Nephron progenitor cell (in vitro differentiated cells): ENCODE measurements around the gene CCDC154.

ENCODE experiments used
- DNase-seq: peaks from one replicate; pipeline ENCODE4 v3.0.0; 2021
- H3K27ac Mint-ChIP-seq: 2 replicates; pipeline ENCODE4 v1.8.0; 2021; ENCODE audit warnings: mild to moderate bottlenecking, moderate library complexity, mixed read lengths
- H3K27me3 Mint-ChIP-seq: 2 replicates; pipeline ENCODE4 v1.8.0; 2021; ENCODE audit warnings: mild to moderate bottlenecking, low read depth, mixed read lengths; ENCODE audit not compliant: poor library complexity
- H3K36me3 Mint-ChIP-seq: 2 replicates; pipeline ENCODE4 v1.8.0; 2021; ENCODE audit warnings: low read depth, mixed read lengths
- H3K4me1 Mint-ChIP-seq: 2 replicates; pipeline ENCODE4 v1.8.0; 2021; ENCODE audit warnings: mixed read lengths
- H3K4me3 Mint-ChIP-seq: 2 replicates; pipeline ENCODE4 v1.8.0; 2021; ENCODE audit warnings: mild to moderate bottlenecking, moderate library complexity, mixed read lengths
- H3K9me3 Mint-ChIP-seq: 2 replicates; pipeline ENCODE4 v1.8.0; 2021; ENCODE audit warnings: mild to moderate bottlenecking, moderate library complexity, mixed read lengths
- CTCF ChIP-seq: fragments of 200-600 bp; sonication (generic); IDR thresholded peaks from 2 replicates; pipeline ENCODE4 v1.5.0; 2021; ENCODE audit warnings: antibody characterized with exemption

Gene CCDC154

DNA sequence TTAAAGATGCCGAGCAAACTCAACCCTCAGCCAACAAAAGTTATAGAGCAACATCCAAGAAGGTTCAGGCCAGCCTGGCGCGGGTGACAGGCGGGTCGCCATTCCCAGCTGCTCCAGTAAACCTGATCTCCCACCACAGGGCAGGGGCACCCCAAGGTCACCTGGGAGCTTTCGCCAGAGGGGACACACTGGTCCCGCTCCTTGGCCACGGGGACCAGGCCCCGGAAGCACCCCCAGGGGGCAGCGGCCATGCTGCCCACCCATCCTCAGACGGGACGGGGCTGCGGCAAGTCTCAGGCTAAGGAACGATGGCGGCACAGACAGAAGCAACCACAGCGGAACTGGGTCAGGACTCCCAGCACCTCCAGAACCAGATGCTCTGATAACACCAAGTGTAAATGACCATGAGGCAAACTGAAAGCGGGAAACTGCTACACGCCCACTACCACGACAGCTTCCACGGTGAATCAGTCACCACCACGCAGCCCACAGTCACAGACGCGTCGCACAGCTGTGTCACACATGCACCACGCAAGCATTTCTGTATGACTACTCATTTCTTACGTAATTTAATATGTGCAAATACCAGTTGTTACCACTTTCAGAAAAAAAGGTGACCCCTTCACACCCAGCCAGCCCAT lies 14.1 kb upstream of the CCDC154 start:
- Mint-ChIP-seq H3K36me3 (peaks cover 8% of the 10 kb centered on the region), H3K27ac (peak overlapping the region; percentile 59), H3K27me3 (no peaks in the 10 kb centered on the region), H3K9me3 (no peaks in the 10 kb centered on the region), H3K4me1 (no peaks in the 10 kb centered on the region), H3K4me3 (no peak overlapping the region)
- DNase-seq: no peak
- TF ChIP-seq CTCF: no peak

GRCh38 chr16:1457489-1458245 lies 13.3 kb upstream of the CCDC154 start:
- H3K27me3 Mint-ChIP-seq: no peaks in the 10 kb centered on the region
- no peaks in the 10 kb centered on the region for H3K4me1 Mint-ChIP-seq
- peaks cover 2% of the 10 kb centered on the region for H3K36me3 Mint-ChIP-seq
- peak overlapping the region; percentile 59 for H3K27ac Mint-ChIP-seq
- H3K4me3 Mint-ChIP-seq: no peak overlapping the region
- H3K9me3 Mint-ChIP-seq: no peaks in the 10 kb centered on the region
- DNase-seq: no peak
- no peak for TF ChIP-seq CTCF

DNA sequence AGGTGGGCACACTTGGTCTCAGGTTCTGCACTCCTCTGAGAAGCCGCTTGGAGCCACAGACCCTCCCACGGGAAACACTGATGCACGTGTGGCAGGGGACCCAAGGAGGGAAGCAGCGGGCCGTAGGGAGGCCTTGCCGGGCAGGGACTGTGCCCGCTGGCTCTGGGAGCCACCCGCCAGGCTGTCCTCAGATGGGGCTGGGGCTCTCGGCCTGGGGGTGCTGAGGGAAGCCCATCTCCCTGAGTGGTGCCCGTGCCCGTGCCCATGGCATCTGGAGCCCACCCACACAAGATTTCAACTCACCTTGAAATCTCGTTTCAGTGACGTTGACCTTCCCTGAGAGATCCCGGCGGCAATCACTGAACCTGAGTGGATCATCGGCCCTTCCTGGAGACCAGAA lies 12.6 kb upstream of the CCDC154 start:
- Mint-ChIP-seq H3K27me3 (no peaks in the 10 kb centered on the region), H3K36me3 (no peaks in the 10 kb centered on the region), H3K4me1 (no peaks in the 10 kb centered on the region), H3K9me3 (no peaks in the 10 kb centered on the region), H3K27ac (no peak overlapping the region), H3K4me3 (no peak overlapping the region)
- TF ChIP-seq CTCF: no peak
- DNase-seq: no peak

DNA sequence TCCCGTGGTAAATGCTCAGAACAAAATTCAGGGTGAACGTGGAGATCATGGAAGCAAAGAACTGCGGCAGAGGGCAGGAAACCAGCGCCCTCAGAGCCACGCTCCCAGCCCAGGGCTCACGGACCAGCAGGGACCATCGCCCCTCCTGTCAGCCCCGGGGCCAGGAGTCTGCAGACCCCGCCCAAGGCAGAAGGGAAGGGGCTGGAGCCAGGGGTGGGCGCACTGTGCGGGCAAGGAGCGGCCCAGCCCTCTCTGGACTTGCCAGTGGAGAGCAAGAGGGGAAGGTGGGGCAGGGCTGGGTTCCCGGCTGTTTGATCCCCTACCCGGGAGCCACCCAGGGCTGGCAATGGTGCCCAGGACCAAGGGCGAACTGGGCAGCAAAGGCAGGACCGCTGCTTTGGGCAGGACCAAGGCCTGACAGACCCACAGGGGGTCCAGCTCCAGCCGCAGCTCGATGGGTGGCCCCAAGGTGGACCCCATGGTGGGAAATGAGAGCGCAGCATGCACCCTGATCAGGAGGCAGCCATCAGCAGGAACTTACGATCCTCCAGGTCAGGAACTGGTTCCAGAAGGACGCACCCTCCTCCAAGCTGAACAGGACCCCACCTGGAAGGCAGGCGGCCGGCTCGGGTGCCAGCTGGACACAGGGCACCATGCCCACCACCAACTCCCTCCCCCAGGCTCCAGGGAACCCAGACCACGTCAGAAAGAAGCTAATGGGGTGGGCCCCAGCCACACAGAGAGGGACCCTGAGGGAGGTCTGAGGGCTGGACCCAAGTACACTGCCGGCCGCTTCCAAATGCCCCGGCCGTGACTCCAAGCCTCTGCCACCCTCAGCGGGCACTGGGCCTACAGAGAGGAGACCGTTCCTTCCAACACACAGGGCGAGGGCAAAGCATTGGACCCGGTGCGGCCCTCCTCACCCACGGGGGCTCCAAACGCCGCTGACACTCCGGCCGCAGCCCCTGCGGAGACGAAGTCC lies 11.1 kb upstream of the CCDC154 start:
- H3K4me3 Mint-ChIP-seq: no peak overlapping the region
- no peaks in the 10 kb centered on the region for H3K9me3 Mint-ChIP-seq
- DNase-seq: no peak
- no peaks in the 10 kb centered on the region for H3K27me3 Mint-ChIP-seq
- H3K4me1 Mint-ChIP-seq: no peaks in the 10 kb centered on the region
- no peak for TF ChIP-seq CTCF
- H3K36me3 Mint-ChIP-seq: no peaks in the 10 kb centered on the region
- no peak overlapping the region for H3K27ac Mint-ChIP-seq

DNA sequence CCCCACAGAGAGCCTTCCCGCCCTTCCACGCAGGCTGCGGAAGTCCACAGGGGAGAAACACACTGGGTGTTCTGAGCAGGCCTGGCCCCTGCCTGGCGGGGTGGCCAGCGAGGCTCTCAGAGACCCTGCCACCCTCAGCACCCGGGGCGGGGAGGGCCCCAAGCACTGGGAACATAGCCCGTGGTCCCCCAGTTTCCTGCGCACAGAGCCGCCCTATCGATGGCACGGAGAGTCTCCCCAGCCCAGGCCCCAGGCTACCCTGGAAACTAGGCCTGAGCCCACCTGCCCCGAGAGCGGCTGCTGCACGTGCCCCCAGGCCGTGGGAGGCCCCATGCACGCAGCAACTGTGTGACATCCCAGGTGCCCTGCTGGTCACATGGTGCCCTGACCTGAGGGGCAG lies 10.2 kb upstream of the CCDC154 start:
- H3K36me3 Mint-ChIP-seq: peaks cover 4% of the 10 kb centered on the region
- no peak overlapping the region for H3K4me3 Mint-ChIP-seq
- no peak for DNase-seq
- no peaks in the 10 kb centered on the region for H3K4me1 Mint-ChIP-seq
- TF ChIP-seq CTCF: no peak
- no peaks in the 10 kb centered on the region for H3K27me3 Mint-ChIP-seq
- H3K9me3 Mint-ChIP-seq: no peaks in the 10 kb centered on the region
- H3K27ac Mint-ChIP-seq: no peak overlapping the region
